ENCODE measurements around the gene TNFAIP1.

TNFAIP1 gene

GRCh38 chr17:28392491-28392890 is 56.9 kb downstream of the TNFAIP1 start:
- in situ Hi-C loops (cut with HindIII; ENCODE audit: low sequenced_read_pairs), result no loop called here

- in situ Hi-C loops (cut with HindIII; ENCODE audit: low sequenced_read_pairs), result no loop called here
Measured at GRCh38 chr17:28394337-28395116, 59.0 kb downstream of the TNFAIP1 start.

- in situ Hi-C loops (cut with HindIII; ENCODE audit: low sequenced_read_pairs), result no loop called here
Measured at GRCh38 chr17:28395426-28395825, 59.9 kb downstream of the TNFAIP1 start.

GRCh38 chr17:28395968-28396367 is 60.4 kb downstream of the TNFAIP1 start:
- in situ Hi-C loops (cut with HindIII; ENCODE audit: low sequenced_read_pairs), result no loop called here
